Progenitor cell of endocrine pancreas (in vitro differentiated cells): Measurements from ENCODE around the gene IARS2. TPM values are rescaled to one million over a fixed set of nuclear protein-coding genes. Genes with fewer than 3 reads are reported as not detected.
"Not testable (repeated sequence)": the region's sequence is repeated elsewhere in the genome, so short reads cannot be mapped to it uniquely, and the experiment has no call there.

Experiments used
- DNase-seq: peaks from one replicate; pipeline ENCODE4 v3.0.0; 2021; ENCODE audit warnings: low spot score; ENCODE audit not compliant: unreplicated experiment
- H3K27ac Mint-ChIP-seq: 2 replicates; pipeline ENCODE4 v1.8.0; 2021; ENCODE audit warnings: mild to moderate bottlenecking, moderate library complexity, mixed read lengths
- H3K27me3 Mint-ChIP-seq: 2 replicates; pipeline ENCODE4 v1.8.0; 2021; ENCODE audit warnings: mixed read lengths
- H3K36me3 Mint-ChIP-seq: 2 replicates; pipeline ENCODE4 v1.8.0; 2022; ENCODE audit warnings: mixed read lengths; ENCODE audit not compliant: insufficient read depth
- H3K4me1 Mint-ChIP-seq: 2 replicates; pipeline ENCODE4 v1.8.0; 2021; ENCODE audit warnings: low read depth, mixed read lengths
- H3K4me3 Mint-ChIP-seq: 2 replicates; pipeline ENCODE4 v1.8.0; 2021; ENCODE audit warnings: low read depth, mild to moderate bottlenecking, moderate library complexity, mixed read lengths
- H3K9me3 Mint-ChIP-seq: 2 replicates; pipeline ENCODE4 v1.8.0; 2021; ENCODE audit warnings: low read depth, mixed read lengths
- CTCF ChIP-seq: fragments of 200-600 bp; sonication (generic); IDR thresholded peaks from one replicate; pipeline ENCODE4 v1.5.0; 2021; ENCODE audit warnings: antibody characterized with exemption, mild to moderate bottlenecking; ENCODE audit not compliant: unreplicated experiment
- total RNA-seq: library from RNA; stranded (reverse); gene quantifications from 2 replicates; pipeline ENCODE4 v1.2.1, GENCODE V29; 2021

Gene IARS2
- total RNA-seq, 1 donor from 2014 or later = 60.7 TPM

- Mint-ChIP-seq H3K36me3 (peaks cover 15% of the 10 kb centered on the region), H3K4me1 (no peaks in the 10 kb centered on the region), H3K27ac (no peak overlapping the region), H3K4me3 (no peak overlapping the region), H3K9me3 (no peaks in the 10 kb centered on the region), H3K27me3 (no peaks in the 10 kb centered on the region)
- DNase-seq = no peak
- TF ChIP-seq CTCF = no peak
Observed at GRCh38 chr1:220159041-220159440, 65.1 kb downstream of the IARS2 start.

- no peak for DNase-seq
- peaks cover 15% of the 10 kb centered on the region for H3K36me3 Mint-ChIP-seq
- no peaks in the 10 kb centered on the region for H3K27me3 Mint-ChIP-seq
- no peak for TF ChIP-seq CTCF
- H3K4me1 Mint-ChIP-seq = no peaks in the 10 kb centered on the region
- no peaks in the 10 kb centered on the region for H3K9me3 Mint-ChIP-seq
- no peak overlapping the region for H3K4me3 Mint-ChIP-seq
- no peak overlapping the region for H3K27ac Mint-ChIP-seq
Observed at GRCh38 chr1:220160027-220160426, 66.1 kb downstream of the IARS2 start.

GRCh38 chr1:220164116-220164515 lies 70.2 kb downstream of the IARS2 start:
- H3K27me3 Mint-ChIP-seq = no peaks in the 10 kb centered on the region
- TF ChIP-seq CTCF = no peak
- peaks cover 5% of the 10 kb centered on the region for H3K36me3 Mint-ChIP-seq
- H3K27ac Mint-ChIP-seq = no peak overlapping the region
- no peak overlapping the region for H3K4me3 Mint-ChIP-seq
- DNase-seq = no peak
- no peaks in the 10 kb centered on the region for H3K9me3 Mint-ChIP-seq
- no peaks in the 10 kb centered on the region for H3K4me1 Mint-ChIP-seq

- TF ChIP-seq CTCF = no peak
- H3K4me3 Mint-ChIP-seq = no peak overlapping the region
- peaks cover 8% of the 10 kb centered on the region for H3K36me3 Mint-ChIP-seq
- H3K27ac Mint-ChIP-seq = no peak overlapping the region
- DNase-seq = no peak
- H3K4me1 Mint-ChIP-seq = no peaks in the 10 kb centered on the region
- no peaks in the 10 kb centered on the region for H3K27me3 Mint-ChIP-seq
- H3K9me3 Mint-ChIP-seq = no peaks in the 10 kb centered on the region
Observed at GRCh38 chr1:220164517-220164916, 70.6 kb downstream of the IARS2 start.

GRCh38 chr1:220166853-220167252 lies 72.9 kb downstream of the IARS2 start:
- TF ChIP-seq CTCF = no peak
- no peak overlapping the region for H3K4me3 Mint-ChIP-seq
- no peaks in the 10 kb centered on the region for H3K9me3 Mint-ChIP-seq
- peaks cover 19% of the 10 kb centered on the region for H3K36me3 Mint-ChIP-seq
- H3K4me1 Mint-ChIP-seq = no peaks in the 10 kb centered on the region
- H3K27ac Mint-ChIP-seq = no peak overlapping the region
- no peak for DNase-seq
- H3K27me3 Mint-ChIP-seq = no peaks in the 10 kb centered on the region

- H3K4me3 Mint-ChIP-seq, H3K27me3 Mint-ChIP-seq, DNase-seq, H3K9me3 Mint-ChIP-seq, H3K4me1 Mint-ChIP-seq, H3K27ac Mint-ChIP-seq: not testable (repeated sequence)
- peaks cover 25% of the 10 kb centered on the region for H3K36me3 Mint-ChIP-seq
Observed at GRCh38 chr1:220169887-220170286, 76.0 kb downstream of the IARS2 start.
